Left lung (tissue), 14 donors: ENCODE data around the gene FTHL17. TPM values are rescaled to one million over a fixed set of nuclear protein-coding genes. Genes with fewer than 3 reads are reported as not detected.

Experiments used
- ATAC-seq: fragments of 200-7000 bp; cut with Tn5 transposase; one replicate; pipeline ENCODE4 v1.9.1; 2020; ENCODE audit warnings: moderate library complexity
- DNase-seq, 4 donors: peaks; one replicate each; pipeline ENCODE4 v3.0.0-alpha.2; 2013 to 2020
- H3K27ac ChIP-seq, 2 donors: fragments of 200-600 bp; sonication (generic) in 1 of 2; one replicate each; pipeline versions ENCODE4 v1.5.0 to v1.8.0; 2020 to 2021
- H3K27me3 ChIP-seq, 2 donors: fragments of 200-600 bp; sonication (generic) in 1 of 2; one replicate each; pipeline versions ENCODE4 v1.5.0 to v1.8.0; 2020 to 2021
- H3K36me3 ChIP-seq, 2 donors: fragments of 200-600 bp; sonication (generic) in 1 of 2; one replicate each; pipeline versions ENCODE4 v1.5.0 to v1.8.0; 2020 to 2021
- H3K4me1 ChIP-seq, 2 donors: fragments of 200-600 bp; one replicate each; pipeline ENCODE4 v1.8.0; 2021
- H3K4me3 ChIP-seq, 2 donors: fragments of 200-600 bp; sonication (generic) in 1 of 2; one replicate each; pipeline versions ENCODE4 v1.5.0 to v1.8.0; 2020 to 2021; ENCODE audit warnings: mild to moderate bottlenecking in 1 of 2
- H3K9me3 ChIP-seq, 2 donors: fragments of 200-600 bp; sonication (generic) in 1 of 2; one replicate each; pipeline versions ENCODE4 v1.5.0 to v1.8.0; 2020 to 2021
- CTCF ChIP-seq, 2 donors: fragments of 200-600 bp; sonication (generic) in 1 of 2; IDR thresholded peaks; one replicate each; pipeline versions ENCODE4 v1.5.0 to v1.8.0; 2021; ENCODE audit warnings: antibody characterized with exemption in 2 of 2
- intact Hi-C, 2 donors: fragments of 100-400 bp; cut with DNase I; formaldehyde crosslinking; loops; one replicate each; pipeline versions ENCODE4 v1.11.2 to v1.14.2; 2022
- long read RNA-seq, 12 donors: library from polyadenylated mRNA in 2 of 12; unstranded in 2 of 12; transcript quantifications; one replicate each; pipeline ENCODE4 v2.0.0 and lab custom pipeline, GENCODE V29; 2019 to 2026
- polyA plus RNA-seq, 6 donors: library from polyadenylated mRNA; unstranded; fragments of 120-200 nt; gene quantifications; one replicate each; pipeline ENCODE4 v1.2.1, GENCODE V29; 2013; ENCODE audit not compliant: insufficient read length in 6 of 6
- total RNA-seq, 2 donors: library from RNA; stranded (reverse); fragmentation: NEBNext Ultra II Directional; extraction: Animal tissue kit (Norgen Biotek cat#: 25700); gene quantifications; one replicate each; pipeline ENCODE4 v1.2.1, GENCODE V29; 2021
- donor health status: DM: no; HTN: yes; CAD: no.
- donor health status: DM: no; HTN: no; CAD: no.

The FTHL17 gene
- total RNA-seq (not detected), polyA plus RNA-seq (not detected)
- long read RNA-seq, donor 1: 0 reads
- long read RNA-seq, donor 2: 0 reads
- long read RNA-seq, donor 3: 0 reads
- long read RNA-seq, donor 4: 0 reads
- long read RNA-seq, donor 5: 0 reads
- long read RNA-seq, donor 6: 0 reads
- long read RNA-seq, donor 7: 0 reads
- long read RNA-seq, donor 8: 0 reads
- long read RNA-seq, donor 9: 0 reads
- long read RNA-seq, donor 10: 0 reads
- long read RNA-seq, donor 11: 0 reads
- long read RNA-seq, donor 12: 0 reads

GRCh38 chrX:31071725-31072124 lies at the start of gene FTHL17:
TSS of gene FTHL17 (minus strand) at chrX:31072041. CDS start at chrX:31071953, 88 bp downstream.
- Histone ChIP-seq H3K4me3 (no peak within 1 kb of the TSS), H3K27ac (no peak within 1 kb of the TSS), H3K4me1 (no peaks in the 10 kb centered on the region), H3K9me3 (no peaks in the 10 kb centered on the region), H3K27me3 (no peaks in the 10 kb centered on the region), H3K36me3 (no peaks in the 10 kb centered on the region)
- no peak for TF ChIP-seq CTCF (IDR thresholded peaks at IDR 0.05)
- DNase-seq (no peak), ATAC-seq (no peak)
- intact Hi-C loops: no loop called here

DNA sequence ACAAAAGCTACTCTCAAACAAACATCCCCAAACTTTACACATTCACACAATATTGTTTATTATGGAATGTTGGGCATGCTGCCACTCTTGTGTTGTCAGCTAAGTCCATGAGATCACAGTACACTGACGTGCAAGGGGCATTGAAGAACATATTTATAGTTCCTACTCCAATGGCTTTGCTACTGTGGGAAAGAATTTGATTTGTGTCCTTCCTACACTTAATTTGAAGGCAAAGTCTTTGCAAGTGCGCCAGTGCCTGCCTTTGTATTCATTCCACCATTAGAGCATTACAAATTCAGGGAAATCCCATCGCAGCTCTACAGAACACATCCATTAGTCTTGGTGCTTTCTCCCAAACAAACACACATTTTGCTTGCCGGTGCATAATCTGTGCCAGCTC lies 45.4 kb upstream of the FTHL17 start:
- no peak overlapping the region for H3K4me3 ChIP-seq
- no peak for TF ChIP-seq CTCF (IDR thresholded peaks at IDR 0.05)
- no peaks in the 10 kb centered on the region for H3K4me1 ChIP-seq
- ATAC-seq (no peak), DNase-seq (no peak)
- no peaks in the 10 kb centered on the region for H3K9me3 ChIP-seq
- H3K27me3 ChIP-seq: no peaks in the 10 kb centered on the region
- no peaks in the 10 kb centered on the region for H3K36me3 ChIP-seq
- intact Hi-C loops: no loop called here
- H3K27ac ChIP-seq: no peak overlapping the region

DNA sequence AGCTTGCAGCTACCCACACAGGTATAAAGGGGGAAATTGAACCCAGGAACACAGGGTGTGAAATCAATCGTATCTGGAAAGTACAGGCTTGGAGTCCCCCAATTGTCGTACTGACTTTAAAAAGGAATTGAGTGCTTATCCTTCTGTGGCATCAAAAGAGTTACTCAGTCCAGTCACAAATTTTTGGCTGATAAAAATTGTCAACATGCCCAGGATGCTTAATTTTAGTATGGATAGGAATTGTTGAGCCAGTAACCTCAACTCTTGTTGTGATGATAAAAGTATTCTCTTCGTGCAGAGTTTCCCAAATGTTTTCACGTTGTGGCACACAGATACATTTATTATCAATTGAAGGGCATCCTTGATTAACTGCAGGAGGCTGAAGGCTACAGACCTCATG lies 43.6 kb upstream of the FTHL17 start:
- intact Hi-C loops: no loop called here

GRCh38 chrX:31114858-31115257 lies 43.0 kb upstream of the FTHL17 start:
- Histone ChIP-seq H3K27ac (no peak overlapping the region), H3K4me3 (no peak overlapping the region), H3K4me1 (no peaks in the 10 kb centered on the region), H3K9me3 (no peaks in the 10 kb centered on the region), H3K27me3 (no peaks in the 10 kb centered on the region), H3K36me3 (no peaks in the 10 kb centered on the region)
- intact Hi-C loops: no loop called here
- ATAC-seq: no peak
- TF ChIP-seq CTCF (IDR thresholded peaks at IDR 0.05): no peak
- DNase-seq: no peak

More for the DNA sequence above, 43.6 kb upstream of the FTHL17 start:
- ATAC-seq (no peak), DNase-seq (no peak)
- Histone ChIP-seq H3K4me3 (no peak overlapping the region), H3K36me3 (no peaks in the 10 kb centered on the region), H3K27ac (no peak overlapping the region), H3K4me1 (no peaks in the 10 kb centered on the region), H3K27me3 (no peaks in the 10 kb centered on the region), H3K9me3 (no peaks in the 10 kb centered on the region)
- TF ChIP-seq CTCF (IDR thresholded peaks at IDR 0.05): no peak

GRCh38 chrX:31112226-31112999 lies 40.6 kb upstream of the FTHL17 start:
- H3K4me1 ChIP-seq: no peaks in the 10 kb centered on the region
- intact Hi-C loops: no loop called here
- H3K27ac ChIP-seq: no peak overlapping the region
- ATAC-seq: no peak
- no peaks in the 10 kb centered on the region for H3K27me3 ChIP-seq
- H3K9me3 ChIP-seq: no peaks in the 10 kb centered on the region
- H3K36me3 ChIP-seq: no peaks in the 10 kb centered on the region
- TF ChIP-seq CTCF (IDR thresholded peaks at IDR 0.05): no peak
- no peak overlapping the region for H3K4me3 ChIP-seq
- no peak for DNase-seq
